Right hindlimb (tissue), 1 donor: Measurements from ENCODE around the gene PRKCH.

ENCODE experiments used
- DNase-seq: peaks from one replicate; pipeline ENCODE4 v3.0.0-alpha.2; 2018

PRKCH gene

GRCh38 chr14:61321385-61322010, at the start of gene PRKCH:
Gene PRKCH, plus strand, starts transcription at chr14:61321579. Its CDS starts 523 bp downstream, at chr14:61322102.
- peak; percentile 73 for DNase-seq

- no peak for DNase-seq
These were observed 44.1 kb upstream of the PRKCH start for GRCh38 chr14:61277232-61277631.

- DNase-seq = no peak
These were observed 43.6 kb upstream of the PRKCH start for GRCh38 chr14:61277784-61278183.

GRCh38 chr14:61279082-61279481, 42.3 kb upstream of the PRKCH start:
- DNase-seq = peak; percentile 50

GRCh38 chr14:61280092-61280525, 41.3 kb upstream of the PRKCH start:
- peak; percentile 34 for DNase-seq

GRCh38 chr14:61280526-61281185, 40.7 kb upstream of the PRKCH start:
- peak; percentile 82 for DNase-seq

GRCh38 chr14:61281186-61281947, 40.0 kb upstream of the PRKCH start, which contains the start of gene TMEM30B:
Gene TMEM30B, minus strand, starts transcription at chr14:61281338. Its CDS starts 191 bp downstream, at chr14:61281147.
- DNase-seq = peak; percentile 53

GRCh38 chr14:61281948-61282275, 39.5 kb upstream of the PRKCH start:
- DNase-seq = peak; percentile 71

GRCh38 chr14:61282746-61283145, 38.6 kb upstream of the PRKCH start:
- no peak for DNase-seq

- DNase-seq = no peak
These were observed 37.4 kb upstream of the PRKCH start for GRCh38 chr14:61284001-61284400.

GRCh38 chr14:61285364-61285763, 36.0 kb upstream of the PRKCH start:
- DNase-seq = no peak

- DNase-seq = no peak
These were observed 34.2 kb upstream of the PRKCH start for GRCh38 chr14:61287196-61287595.

- DNase-seq = no peak
These were observed 33.2 kb upstream of the PRKCH start for GRCh38 chr14:61288228-61288627.

- no peak for DNase-seq
These were observed 32.7 kb upstream of the PRKCH start for GRCh38 chr14:61288720-61289119.

- no peak for DNase-seq
These were observed 30.7 kb upstream of the PRKCH start for GRCh38 chr14:61290701-61291100.

- no peak for DNase-seq
These were observed 25.2 kb upstream of the PRKCH start for GRCh38 chr14:61296151-61296550.

- no peak for DNase-seq
These were observed 24.5 kb upstream of the PRKCH start for GRCh38 chr14:61296719-61297502.

- DNase-seq = no peak
These were observed 23.8 kb upstream of the PRKCH start for GRCh38 chr14:61297581-61297980.

GRCh38 chr14:61298824-61299223, 22.6 kb upstream of the PRKCH start:
- no peak for DNase-seq

GRCh38 chr14:61300209-61300608, 21.2 kb upstream of the PRKCH start:
- DNase-seq = no peak

GRCh38 chr14:61300754-61301153, 20.6 kb upstream of the PRKCH start:
- no peak for DNase-seq

- no peak for DNase-seq
These were observed 16.7 kb upstream of the PRKCH start for GRCh38 chr14:61304688-61305087.

GRCh38 chr14:61308198-61308597, 13.2 kb upstream of the PRKCH start:
- DNase-seq = no peak
